HCT116 (cell line): Measurements from ENCODE around the gene FHIT. TPM values are rescaled to one million over a fixed set of nuclear protein-coding genes. Genes with fewer than 3 reads are reported as not detected.

Experiments
- ATAC-seq: fragments of 200-7000 bp; cut with Tn5 transposase; 2 replicates; pipeline ENCODE4 v1.9.1; 2020; ENCODE audit warnings: mild to moderate bottlenecking, moderate library complexity
- BruUV-seq: library from RNA; stranded (reverse); fragments of 400-500 nt; replicated peaks from 2 replicates; lab custom pipeline; 2021; lab: Mats Ljungman, UMichigan
- CTCF ChIA-PET: fragments of 300-600 bp; sonication (Branson Sonifier 250); formaldehyde crosslinking; loops from one replicate; lab custom pipeline; 2021; ENCODE audit warnings: antibody characterized with exemption; lab: Charles Lee
- POLR2A ChIA-PET: fragments of 300-600, 350-600 bp; sonication (Branson Sonifier 250); formaldehyde crosslinking; loops from one replicate; lab custom pipeline; 2021; ENCODE audit warnings: antibody characterized with exemption; lab: Charles Lee
- RAD21 ChIA-PET, 2 experiments: fragments of 300-600 bp; sonication (Branson Sonifier 250); formaldehyde crosslinking; loops; one replicate each; lab custom pipeline; 2023; ENCODE audit warnings: low total read pairs in 2 of 2; ENCODE audit not compliant: uncharacterized antibody in 2 of 2, unreplicated experiment in 2 of 2, low non-redundant PET in 1 of 2; lab: Charles Lee
- DNase-seq: peaks from one replicate; pipeline ENCODE4 v3.0.0-alpha.2; 2010; ENCODE audit warnings: low read depth, low spot score
- H2AFZ ChIP-seq: fragments of 200-600 bp; shearing (Covaris generic), sonication (generic); 2 replicates; pipeline ENCODE4 v1.6.1; 2017; ENCODE audit warnings: low read depth, mixed run types, mixed read lengths, antibody characterized with exemption, low read length; ENCODE audit not compliant: poor library complexity, severe bottlenecking
- H3K27ac ChIP-seq: 2 replicates; pipeline ENCODE4 v1.5.1; 2012; ENCODE audit warnings: low read depth, low read length
- H3K27me3 ChIP-seq: fragments of 200-600 bp; sonication (generic); 2 replicates; pipeline ENCODE4 v1.6.1; 2016; ENCODE audit warnings: mixed run types, low read length, mixed read lengths; ENCODE audit not compliant: insufficient read depth
- H3K36me3 ChIP-seq, 2 experiments: fragments of 200-500 bp in 1 of 2; fragments of 200-600 bp in 1 of 2; sonication (Bioruptor generic) in 1 of 2; sonication (generic) in 1 of 2; 2 replicates each; pipeline versions ENCODE4 v1.5.1 to v1.6.1; 2014 to 2016; ENCODE audit warnings: low read length in 2 of 2, inconsistent platforms in 1 of 2, mixed read lengths in 1 of 2, mixed run types in 1 of 2; ENCODE audit not compliant: insufficient read depth in 2 of 2, control insufficient read depth in 1 of 2
- H3K4me1 ChIP-seq, 2 experiments: fragments of 200-600 bp in 1 of 2; sonication (generic) in 1 of 2; 2 replicates each; pipeline versions ENCODE4 v1.5.1 to v1.6.1; 2012 to 2017; ENCODE audit warnings: low read length in 2 of 2, inconsistent platforms in 1 of 2, mild to moderate bottlenecking in 1 of 2, mixed read lengths in 1 of 2, mixed run types in 1 of 2, moderate library complexity in 1 of 2; ENCODE audit not compliant: insufficient read depth in 2 of 2, control insufficient read depth in 1 of 2
- H3K4me2 ChIP-seq: fragments of 200-600 bp; sonication (generic); 2 replicates; pipeline ENCODE4 v1.6.1; 2017; ENCODE audit warnings: mixed run types, low read length, mixed read lengths
- H3K4me3 ChIP-seq, 2 experiments: fragments of 200-600 bp in 1 of 2; sonication (generic) in 1 of 2; replicated peaks in 1 of 2; 2 replicates each; pipeline ENCODE4 v1.5.1; 2011 to 2016; ENCODE audit warnings: low read length in 2 of 2, control low read depth in 1 of 2, low read depth in 1 of 2, mild to moderate bottlenecking in 1 of 2, mixed read lengths in 1 of 2, mixed run types in 1 of 2
- H3K79me2 ChIP-seq: fragments of 200-600 bp; sonication (generic); 2 replicates; pipeline ENCODE4 v1.6.1; 2017; ENCODE audit warnings: mild to moderate bottlenecking, mixed run types, low read length, moderate library complexity, mixed read lengths; ENCODE audit not compliant: insufficient read depth
- H3K9ac ChIP-seq: fragments of 200-600 bp; sonication (generic); 2 replicates; pipeline ENCODE4 v1.6.1; 2016; ENCODE audit warnings: low read length, mixed read lengths
- H3K9me2 ChIP-seq: fragments of 200-600 bp; sonication (generic), shearing (Covaris generic); 2 replicates; pipeline ENCODE4 v1.6.1; 2017; ENCODE audit warnings: mixed run types, mild to moderate bottlenecking, moderate library complexity; ENCODE audit not compliant: insufficient read depth
- H3K9me3 ChIP-seq, 2 experiments: fragments of 200-500 bp in 1 of 2; fragments of 200-600 bp in 1 of 2; sonication (Bioruptor generic) in 1 of 2; sonication (generic) in 1 of 2; 2 replicates each; pipeline ENCODE4 v1.6.1; 2014 to 2017; ENCODE audit warnings: low read length in 2 of 2, mixed read lengths in 2 of 2, inconsistent platforms in 1 of 2, low read depth in 1 of 2, mild to moderate bottlenecking in 1 of 2, mixed run types in 1 of 2, moderate library complexity in 1 of 2; ENCODE audit not compliant: control insufficient read depth in 1 of 2, insufficient read depth in 1 of 2
- H4K20me1 ChIP-seq: fragments of 200-600 bp; sonication (generic), shearing (Covaris generic); 2 replicates; pipeline ENCODE4 v1.6.1; 2017; ENCODE audit warnings: mixed run types, mild to moderate bottlenecking, moderate library complexity; ENCODE audit not compliant: insufficient read depth
- ATF3 ChIP-seq: IDR thresholded peaks from 2 replicates; pipeline ENCODE4 v1.6.1; 2012
- CBX3 ChIP-seq: IDR thresholded peaks from 2 replicates; pipeline ENCODE4 v1.6.1; 2012; ENCODE audit warnings: low read depth
- CEBPB ChIP-seq: IDR thresholded peaks from 2 replicates; pipeline ENCODE4 v1.6.1; 2012; ENCODE audit warnings: low read depth
- CTCF ChIP-seq, 3 experiments: fragments of 200-600 bp in 1 of 3; sonication (generic) in 1 of 3; IDR thresholded peaks in 2 of 3; conservative IDR thresholded peaks in 1 of 3; 2 replicates each; pipeline ENCODE4 v1.5.1; 2012 to 2017; ENCODE audit warnings: low read depth in 2 of 3, low read length in 2 of 3, antibody characterized with exemption in 1 of 3, borderline replicate concordance in 1 of 3, control low read depth in 1 of 3, mild to moderate bottlenecking in 1 of 3, mixed read lengths in 1 of 3, mixed run types in 1 of 3, moderate library complexity in 1 of 3; ENCODE audit not compliant: insufficient read depth in 1 of 3
- ELF1 ChIP-seq: IDR thresholded peaks from 2 replicates; pipeline ENCODE4 v1.6.1; 2012; ENCODE audit warnings: low read depth, borderline replicate concordance
- EZH2 ChIP-seq: fragments of 200-600 bp; sonication (generic); IDR thresholded peaks from 2 replicates; pipeline ENCODE4 v1.6.1; 2017; ENCODE audit warnings: antibody characterized with exemption, mixed run types
- EZH2phosphoT487 ChIP-seq: fragments of 200-600 bp; IDR thresholded peaks from 2 replicates; pipeline ENCODE4 v1.6.1; 2018; ENCODE audit warnings: antibody characterized with exemption, borderline replicate concordance
- JUND ChIP-seq: IDR thresholded peaks from 2 replicates; pipeline ENCODE4 v1.6.1; 2012
- MAX ChIP-seq: IDR thresholded peaks from 2 replicates; pipeline ENCODE4 v1.6.1; 2012
- POLR2A ChIP-seq: IDR thresholded peaks from 2 replicates; pipeline ENCODE4 v1.7.0; 2011; ENCODE audit warnings: borderline replicate concordance; ENCODE audit not compliant: insufficient read depth, insufficient read length; ENCODE audit errors: extremely low read depth
- RAD21 ChIP-seq: IDR thresholded peaks from 2 replicates; pipeline ENCODE4 v1.6.1; 2012; ENCODE audit warnings: low read depth, mild to moderate bottlenecking
- SRF ChIP-seq: IDR thresholded peaks from 2 replicates; pipeline ENCODE4 v1.6.1; 2012; ENCODE audit warnings: low read depth
- TCF7L2 ChIP-seq: IDR thresholded peaks from 2 replicates; pipeline ENCODE4 v1.7.0; 2011; ENCODE audit warnings: borderline replicate concordance, inconsistent platforms; ENCODE audit not compliant: insufficient read depth, insufficient read length; ENCODE audit errors: extremely low read depth
- YY1 ChIP-seq: IDR thresholded peaks from 2 replicates; pipeline ENCODE4 v1.6.1; 2011; ENCODE audit warnings: low read length, low read depth, moderate library complexity, mild to moderate bottlenecking; ENCODE audit not compliant: insufficient replicate concordance; ENCODE audit errors: extremely low read depth
- ZBTB33 ChIP-seq: IDR thresholded peaks from 2 replicates; pipeline ENCODE4 v1.6.1; 2011; ENCODE audit warnings: mild to moderate bottlenecking, low read length, moderate library complexity; ENCODE audit not compliant: insufficient replicate concordance; ENCODE audit errors: extremely low read depth
- ZFX ChIP-seq: fragments of 450-650 bp; IDR thresholded peaks from 2 replicates; pipeline ENCODE4 v1.6.1; 2017
- ZNF274 ChIP-seq: fragments of 200-500 bp; sonication (Bioruptor generic); IDR thresholded peaks from 2 replicates; pipeline ENCODE4 v1.6.1; 2014; ENCODE audit warnings: mild to moderate bottlenecking, low read depth, low read length, inconsistent platforms
- intact Hi-C: fragments of 100-400 bp; cut with micrococcal nuclease; formaldehyde crosslinking; loops from 2 replicates; pipeline ENCODE4 v1.10.0; 2022
- total RNA-seq: library from RNA; stranded (reverse); gene quantifications from one replicate; pipeline ENCODE4 v1.2.1, GENCODE V29; 2021; ENCODE audit not compliant: unreplicated experiment

FHIT gene
- total RNA-seq, 1 experiment from 2014 or later, result 20.1 TPM

GRCh38 chr3:61237858-61238257 lies 13.4 kb downstream of the FHIT start:
- Histone ChIP-seq H3K4me2 (no peak overlapping the region), H4K20me1 (no peaks in the 10 kb centered on the region), H3K27me3 (no peaks in the 10 kb centered on the region), H3K27ac (no peak overlapping the region), H2AFZ (no peak overlapping the region), H3K9me3 (no peaks in the 10 kb centered on the region), H3K4me3 (no peak overlapping the region), H3K79me2 (no peaks in the 10 kb centered on the region), H3K4me1 (0 out of 4 replicates have a peak, but pooled peaks cover 0 to 4% of the 10 kb centered on the region in 2 experiments), H3K9ac (no peak overlapping the region), H3K36me3 (no peaks in the 10 kb centered on the region), H3K9me2 (no peaks in the 10 kb centered on the region)
- intact Hi-C loops, result no loop called here
- RAD21 ChIA-PET, result no interaction called here
- DNase-seq (no peak), ATAC-seq (no peak)
- CTCF ChIA-PET, result no interaction called here
- TF ChIP-seq ELF1, result no peak
- no peak for TF ChIP-seq YY1
- no peak for TF ChIP-seq POLR2A
- TF ChIP-seq ZNF274, result no peak
- TF ChIP-seq ZFX, result no peak
- TF ChIP-seq RAD21, result no peak
- TF ChIP-seq CTCF (IDR thresholded peaks at IDR 0.05 in 2 of 3, conservative IDR thresholded peaks at IDR 0.05 in 1 of 3; ENCODE audit: borderline replicate concordance in 1 of 3, insufficient read depth in 1 of 3, low read depth in 2 of 3, low read length in 2 of 3), result no peak
- no peak for TF ChIP-seq ZBTB33
- TF ChIP-seq MAX, result no peak
- no peak for TF ChIP-seq EZH2
- TF ChIP-seq TCF7L2, result no peak
- TF ChIP-seq JUND, result no peak
- no peak for TF ChIP-seq EZH2phosphoT487
- no peak for TF ChIP-seq CBX3
- TF ChIP-seq SRF, result no peak
- no peak for TF ChIP-seq CEBPB
- TF ChIP-seq ATF3, result no peak
- no TSS peak for BruUV-seq
- POLR2A ChIA-PET, result no interaction called here
